Measurements from ENCODE around the gene CHST3.

The CHST3 gene

DNA sequence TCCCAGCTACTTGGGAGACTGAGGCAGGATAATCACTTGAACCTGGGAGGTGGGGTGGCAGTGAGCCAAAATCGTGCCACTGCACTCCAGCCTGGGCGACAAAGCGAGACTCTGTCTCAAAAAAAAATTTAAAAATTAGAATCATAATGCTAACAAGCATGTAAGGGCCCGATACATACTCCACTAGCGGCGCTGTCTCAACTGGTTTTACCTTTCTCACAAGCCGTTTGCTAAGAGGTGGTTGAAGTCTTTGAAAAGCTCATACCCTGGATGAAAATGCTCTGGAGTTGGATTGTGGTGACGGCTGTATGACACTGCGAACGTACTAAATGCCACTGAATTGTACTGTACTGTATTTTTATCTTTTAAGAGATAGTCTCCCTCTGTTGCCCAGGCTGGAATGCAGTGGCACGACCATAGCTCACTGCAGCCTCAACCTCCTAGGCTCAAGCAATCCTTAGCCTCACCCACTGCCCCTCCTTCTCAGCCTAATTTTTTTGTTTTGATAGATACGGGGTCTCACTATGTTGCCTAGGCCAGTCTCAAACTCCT, 94.2 kb downstream of the CHST3 start:
- ChIA-PET CTCF (interaction anchor here (1.1 to 8.4 kb wide), 4 partner anchors 10 to 166 kb away, joined by 3 to 96 read pairs (median 4); no protein-coding TSS in a partner anchor), POLR2A (no interaction called here)
- TF ChIP-seq, protein P1, sequence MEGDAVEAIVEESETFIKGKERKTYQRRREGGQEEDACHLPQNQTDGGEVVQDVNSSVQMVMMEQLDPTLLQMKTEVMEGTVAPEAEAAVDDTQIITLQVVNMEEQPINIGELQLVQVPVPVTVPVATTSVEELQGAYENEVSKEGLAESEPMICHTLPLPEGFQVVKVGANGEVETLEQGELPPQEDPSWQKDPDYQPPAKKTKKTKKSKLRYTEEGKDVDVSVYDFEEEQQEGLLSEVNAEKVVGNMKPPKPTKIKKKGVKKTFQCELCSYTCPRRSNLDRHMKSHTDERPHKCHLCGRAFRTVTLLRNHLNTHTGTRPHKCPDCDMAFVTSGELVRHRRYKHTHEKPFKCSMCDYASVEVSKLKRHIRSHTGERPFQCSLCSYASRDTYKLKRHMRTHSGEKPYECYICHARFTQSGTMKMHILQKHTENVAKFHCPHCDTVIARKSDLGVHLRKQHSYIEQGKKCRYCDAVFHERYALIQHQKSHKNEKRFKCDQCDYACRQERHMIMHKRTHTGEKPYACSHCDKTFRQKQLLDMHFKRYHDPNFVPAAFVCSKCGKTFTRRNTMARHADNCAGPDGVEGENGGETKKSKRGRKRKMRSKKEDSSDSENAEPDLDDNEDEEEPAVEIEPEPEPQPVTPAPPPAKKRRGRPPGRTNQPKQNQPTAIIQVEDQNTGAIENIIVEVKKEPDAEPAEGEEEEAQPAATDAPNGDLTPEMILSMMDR (IDR thresholded peaks at IDR 0.05; ENCODE audit: insufficient read depth, low read length, missing control alignments): no peak
- DNase-seq (ENCODE audit: low read depth, low spot score): no peak
- H3K4me3 ChIP-seq (ENCODE audit: low read depth, low read length): no peak overlapping the region

- no peak overlapping the region for H3K4me3 ChIP-seq (ENCODE audit: low read depth, low read length)
- TF ChIP-seq, protein P1 (IDR thresholded peaks at IDR 0.05; ENCODE audit: insufficient read depth, low read length, missing control alignments): no peak
- POLR2A ChIA-PET: interaction anchor here (0.6 kb wide), 1 partner anchor 208 kb away, joined by 3 read pairs; the partner anchor contains the start of gene PSAP
- CTCF ChIA-PET: interaction anchor here (1.1 to 8.4 kb wide), 6 partner anchors 11 to 165 kb away, joined by 3 to 96 read pairs (median 4); no protein-coding TSS in a partner anchor
- DNase-seq (ENCODE audit: low read depth, low spot score): no peak
Observed at GRCh38 chr10:72058989-72059842, 95.0 kb downstream of the CHST3 start.

GRCh38 chr10:72059843-72060822, 95.9 kb downstream of the CHST3 start:
- CTCF ChIA-PET: interaction anchor here (1.1 to 8.4 kb wide), 7 partner anchors 10 to 164 kb away, joined by 3 to 96 read pairs (median 4); no protein-coding TSS in a partner anchor
- DNase-seq (ENCODE audit: low read depth, low spot score): no peak
- TF ChIP-seq, protein P1 (IDR thresholded peaks at IDR 0.05; ENCODE audit: insufficient read depth, low read length, missing control alignments): no peak
- H3K4me3 ChIP-seq (ENCODE audit: low read depth, low read length): no peak overlapping the region
- POLR2A ChIA-PET: interaction anchor here (0.6 kb wide), 1 partner anchor 209 kb away, joined by 3 read pairs; the partner anchor contains the start of gene PSAP

GRCh38 chr10:72061491-72061890, 97.3 kb downstream of the CHST3 start:
- H3K4me3 ChIP-seq (ENCODE audit: low read depth, low read length): no peak overlapping the region
- TF ChIP-seq, protein P1 (IDR thresholded peaks at IDR 0.05; ENCODE audit: insufficient read depth, low read length, missing control alignments): no peak
- CTCF ChIA-PET: interaction anchor here (0.9 to 8.4 kb wide), 9 partner anchors 8 to 165 kb away, joined by 3 to 96 read pairs (median 3); partner anchors contain the start of gene CHST3
- no peak for DNase-seq (ENCODE audit: low read depth, low spot score)
- POLR2A ChIA-PET: no interaction called here

GRCh38 chr10:72061930-72062329, 97.7 kb downstream of the CHST3 start:
- DNase-seq (ENCODE audit: low read depth, low spot score): no peak
- H3K4me3 ChIP-seq (ENCODE audit: low read depth, low read length): no peak overlapping the region
- POLR2A ChIA-PET: no interaction called here
- CTCF ChIA-PET: interaction anchor here (0.9 to 8.4 kb wide), 8 partner anchors 9 to 166 kb away, joined by 3 to 96 read pairs (median 4); partner anchors contain the start of gene CHST3
- TF ChIP-seq, protein P1 (IDR thresholded peaks at IDR 0.05; ENCODE audit: insufficient read depth, low read length, missing control alignments): no peak
